HG03558 (cell line): ENCODE data around the gene VWCE.
A peak's percentile ranks its signal among the peaks of the same experiment; 100 is the strongest.

Source experiments
- ATAC-seq: cut with Tn5 transposase; IDR thresholded peaks from one replicate; pipeline ENCODE4 v1.9.1; 2021; ENCODE audit warnings: moderate number of reproducible peaks; ENCODE audit not compliant: unreplicated experiment; ENCODE audit errors: extremely low read depth

The VWCE gene

GRCh38 chr11:61294717-61295595 is at the start of gene VWCE:
Gene VWCE (minus strand): TSS chr11:61295316. CDS start chr11:61295037, 279 bp downstream.
- peak; percentile 60 for ATAC-seq

DNA sequence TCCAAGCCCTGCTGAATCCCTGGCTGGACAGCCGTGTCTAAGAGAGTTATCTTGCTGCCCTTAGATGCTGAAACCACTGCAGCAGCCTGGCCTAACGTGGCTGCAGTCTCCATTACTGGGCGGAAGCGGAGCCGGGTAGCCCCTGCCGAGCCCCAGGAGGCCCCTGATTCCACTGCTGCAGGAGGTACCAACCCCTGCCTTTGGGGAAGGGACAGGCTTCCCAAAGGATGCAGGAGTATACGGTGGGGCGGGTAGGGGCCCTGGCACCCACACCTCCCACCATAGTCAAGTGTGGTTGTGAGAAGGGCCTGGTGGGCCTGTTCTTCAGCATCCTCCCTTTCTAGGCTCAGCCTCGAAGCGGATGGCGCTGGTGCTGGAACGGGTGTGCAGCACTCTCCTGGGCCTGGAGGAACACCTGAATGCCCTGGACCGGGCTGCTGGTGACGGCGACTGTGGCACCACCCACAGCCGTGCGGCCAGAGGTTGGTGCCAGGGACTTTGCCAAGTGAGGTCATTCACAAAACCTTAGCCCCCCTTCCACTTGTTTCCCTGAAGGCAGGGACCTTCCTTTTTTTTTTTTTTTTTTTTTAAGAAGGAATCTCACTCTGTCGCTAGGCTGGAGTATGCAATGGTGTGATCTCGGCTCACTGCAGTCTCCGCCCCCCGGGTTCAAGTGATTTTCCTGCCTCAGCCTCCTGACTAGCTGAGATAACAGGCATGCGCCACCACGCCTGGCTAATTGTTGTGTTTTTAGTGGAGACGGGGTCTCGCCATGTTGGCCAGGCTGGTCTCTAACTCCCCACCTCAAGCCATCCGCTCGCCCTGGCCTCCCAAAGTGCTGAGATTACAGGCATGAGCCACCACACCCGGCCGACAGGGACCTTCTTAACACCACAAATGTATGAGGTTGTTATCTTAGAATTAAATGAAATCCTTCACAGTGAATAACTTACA is 49.0 kb upstream of the VWCE start:
- no peak for ATAC-seq

GRCh38 chr11:61342207-61342803 is 47.2 kb upstream of the VWCE start:
- no peak for ATAC-seq

- ATAC-seq: no peak
These were observed 46.6 kb upstream of the VWCE start for GRCh38 chr11:61341706-61342105.

DNA sequence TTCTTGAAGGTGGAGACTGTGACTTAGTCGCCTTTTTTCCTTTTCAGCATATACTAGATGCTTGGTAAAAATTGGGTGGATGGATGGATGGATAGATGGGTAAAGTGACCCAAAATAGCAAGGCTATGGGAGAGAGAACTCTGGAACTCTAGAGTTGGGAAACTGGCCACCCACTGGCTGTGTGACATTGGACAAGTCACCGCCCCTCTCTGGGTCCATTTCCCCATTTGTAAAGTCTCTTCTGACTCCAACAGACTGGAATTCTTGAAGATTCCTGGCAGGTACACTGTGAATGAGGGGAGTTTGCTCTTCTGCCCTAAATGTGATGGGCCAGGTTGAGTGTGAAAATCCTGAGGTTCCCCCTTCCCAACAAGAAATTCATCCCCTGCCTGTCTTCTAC is 45.9 kb upstream of the VWCE start:
- ATAC-seq: no peak

GRCh38 chr11:61339490-61339878 is 44.4 kb upstream of the VWCE start:
- ATAC-seq: no peak

DNA sequence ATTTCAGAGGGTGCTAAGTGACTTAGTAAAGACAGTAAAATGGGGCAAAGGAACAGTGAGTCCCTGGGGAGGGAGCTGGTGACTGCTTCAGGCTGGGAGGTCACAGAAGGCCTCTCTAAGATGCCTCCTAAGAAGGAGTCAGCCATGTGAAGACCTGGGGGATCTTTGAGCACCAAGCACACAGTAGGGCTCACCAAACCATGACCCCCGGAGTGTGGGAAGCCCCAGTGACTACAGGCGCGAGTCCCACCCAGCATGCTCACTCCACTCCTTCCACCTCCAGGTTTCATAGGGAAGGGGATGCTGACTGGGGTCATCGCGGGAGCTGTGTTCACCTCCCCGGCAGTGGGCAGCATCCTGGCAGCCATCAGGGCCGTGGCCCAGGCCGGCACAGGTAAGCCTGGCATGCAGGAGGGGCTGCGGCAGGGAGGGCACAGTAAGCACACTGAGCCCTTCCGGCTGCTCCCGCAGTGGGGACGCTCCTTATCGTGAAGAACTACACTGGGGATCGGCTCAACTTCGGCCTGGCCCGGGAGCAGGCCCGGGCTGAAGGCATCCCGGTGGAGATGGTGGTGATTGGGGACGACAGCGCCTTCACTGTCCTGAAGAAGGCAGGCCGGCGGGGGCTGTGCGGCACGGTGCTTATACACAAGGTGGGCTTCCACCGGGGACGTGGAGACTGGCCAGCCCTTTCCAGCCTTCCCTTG is 43.8 kb upstream of the VWCE start:
- ATAC-seq: no peak

DNA sequence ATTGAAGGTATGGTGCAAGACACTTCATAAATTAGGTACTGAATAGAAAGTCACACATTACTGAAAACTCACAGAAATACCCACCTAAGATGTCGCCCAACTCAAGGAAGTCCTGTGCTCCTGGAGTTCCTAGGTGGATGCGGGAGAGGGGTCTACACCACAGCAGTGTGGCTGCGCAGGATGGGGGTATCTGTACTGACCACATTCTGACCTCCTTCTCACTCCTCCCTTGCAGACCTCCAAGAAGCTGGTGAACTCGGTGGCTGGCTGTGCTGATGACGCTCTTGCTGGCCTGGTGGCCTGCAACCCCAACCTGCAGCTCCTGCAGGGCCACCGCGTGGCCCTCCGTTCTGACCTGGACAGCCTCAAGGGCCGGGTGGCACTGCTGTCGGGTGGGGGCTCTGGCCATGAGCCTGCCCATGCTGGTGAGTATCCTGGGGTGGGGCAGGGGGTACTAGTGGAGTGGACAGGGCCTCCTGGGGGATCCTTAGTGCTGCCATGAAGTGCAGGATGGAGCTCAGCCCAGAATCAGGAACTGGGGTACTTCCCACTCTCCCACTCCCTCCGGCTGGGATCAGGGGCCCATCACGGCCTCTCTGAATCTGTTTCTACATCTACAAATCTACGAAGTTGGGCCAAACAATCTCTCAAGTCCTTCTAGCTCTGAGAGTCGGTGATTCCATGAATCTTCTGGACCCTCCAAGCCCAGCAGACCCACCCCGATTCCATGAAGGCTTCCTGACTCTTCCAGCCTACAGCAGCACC is 42.8 kb upstream of the VWCE start:
- ATAC-seq: no peak

DNA sequence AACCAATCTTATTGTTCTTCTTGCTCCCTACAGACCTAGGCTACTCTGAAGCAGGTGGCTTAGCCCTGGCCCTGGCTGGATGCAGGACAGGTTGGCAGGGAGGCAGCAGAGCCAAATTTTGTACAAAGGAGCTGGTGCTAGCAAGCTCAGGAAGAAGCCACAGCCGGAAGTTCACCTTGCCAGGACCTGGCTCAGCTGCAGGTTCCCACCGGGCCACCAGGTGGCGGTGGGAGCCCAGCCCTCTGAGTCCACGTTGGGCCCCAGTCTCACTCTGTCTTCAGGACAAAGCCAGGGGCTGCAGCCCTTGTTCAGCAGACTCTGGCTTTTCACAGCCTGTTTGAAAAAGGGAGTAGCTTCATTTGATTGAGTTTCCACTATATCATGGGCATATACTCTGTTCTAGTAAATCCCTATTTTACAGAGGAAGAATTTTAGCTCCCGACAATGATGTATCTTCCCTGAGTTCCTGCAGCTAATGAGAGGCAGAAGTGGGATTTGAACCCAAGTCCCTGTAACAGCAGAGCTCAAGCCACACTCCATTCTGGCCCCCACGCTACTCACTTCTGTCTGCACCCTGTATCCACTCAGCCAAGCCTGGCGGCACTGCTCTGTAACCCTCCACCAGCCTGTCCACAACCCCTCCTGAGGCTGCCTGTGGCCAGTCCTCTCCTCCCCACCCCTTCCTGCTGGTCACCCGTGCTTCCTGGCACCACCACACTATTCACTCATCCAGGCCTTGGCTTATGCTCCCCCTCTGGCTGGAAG is 41.2 kb upstream of the VWCE start:
- no peak for ATAC-seq

DNA sequence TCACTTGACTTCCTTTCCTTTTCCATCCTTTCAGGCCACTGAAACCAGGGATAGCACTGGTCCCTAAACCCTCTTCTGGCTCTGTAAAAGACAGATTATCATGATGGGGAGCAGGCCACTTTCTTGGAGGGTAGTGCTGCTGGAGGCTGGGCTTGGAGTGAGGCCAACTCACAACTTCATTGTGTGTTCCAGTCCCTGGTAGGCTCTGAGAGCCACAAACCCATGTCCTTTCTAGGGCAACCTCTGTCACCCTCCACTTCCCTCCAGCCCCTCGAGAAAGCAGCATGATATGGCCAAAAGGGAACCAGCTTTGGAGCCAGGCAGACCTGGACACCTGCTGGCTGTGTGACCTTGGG is 40.2 kb upstream of the VWCE start:
- ATAC-seq: no peak

GRCh38 chr11:61334434-61335354 is 39.6 kb upstream of the VWCE start:
- ATAC-seq: no peak

DNA sequence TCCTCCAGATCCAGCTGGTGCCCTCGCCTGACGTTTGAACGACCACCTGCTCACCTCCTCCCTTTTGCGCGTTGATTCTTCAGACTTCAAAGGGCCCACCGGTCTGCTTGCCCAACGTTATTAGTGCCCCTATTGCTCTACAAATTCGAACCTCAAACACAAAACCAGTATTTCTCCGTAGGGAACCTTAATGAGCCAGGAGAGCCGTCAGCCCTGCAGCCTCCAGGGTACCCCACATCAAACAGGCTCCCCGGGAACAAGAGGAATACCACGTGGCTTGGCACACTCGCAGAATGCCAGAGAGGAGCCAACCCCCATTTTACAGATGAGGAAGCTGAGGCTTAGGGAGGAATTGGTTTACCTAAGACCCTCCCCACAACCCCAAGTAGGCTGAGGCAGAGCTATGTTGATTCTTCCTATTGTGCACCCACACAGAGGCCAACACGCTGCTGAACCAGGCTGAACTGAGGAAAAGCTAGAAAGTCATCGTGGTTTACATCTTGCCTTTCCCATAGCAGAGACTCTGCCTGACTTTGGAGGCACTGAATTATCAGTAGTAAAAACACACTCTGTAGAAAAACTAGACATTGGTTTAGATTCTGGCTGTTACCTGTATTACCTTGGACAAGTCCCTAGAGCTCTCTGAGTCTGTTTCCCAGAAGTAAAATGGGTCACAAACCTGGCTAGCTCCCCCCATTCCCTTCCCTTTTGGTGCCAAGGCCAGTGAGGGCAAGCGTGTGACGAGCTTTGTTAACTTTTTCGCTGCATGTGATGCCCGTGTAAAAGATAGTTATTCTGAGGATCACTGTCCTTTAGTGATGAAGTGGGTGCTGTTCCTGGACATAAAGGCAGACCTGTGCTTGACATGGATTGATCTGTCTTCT is 38.7 kb upstream of the VWCE start:
- ATAC-seq: no peak

GRCh38 chr11:61332797-61333549 is 37.9 kb upstream of the VWCE start, which contains the start of the genes DDB1 and TKFC:
Gene DDB1 (minus strand): TSS chr11:61333105. CDS start chr11:61332968, 137 bp downstream.
Gene TKFC (plus strand): TSS chr11:61333228. CDS start chr11:61334729, 1,501 bp downstream.
- ATAC-seq: peak; percentile 56

GRCh38 chr11:61332281-61332796 is 37.2 kb upstream of the VWCE start:
- ATAC-seq: no peak

DNA sequence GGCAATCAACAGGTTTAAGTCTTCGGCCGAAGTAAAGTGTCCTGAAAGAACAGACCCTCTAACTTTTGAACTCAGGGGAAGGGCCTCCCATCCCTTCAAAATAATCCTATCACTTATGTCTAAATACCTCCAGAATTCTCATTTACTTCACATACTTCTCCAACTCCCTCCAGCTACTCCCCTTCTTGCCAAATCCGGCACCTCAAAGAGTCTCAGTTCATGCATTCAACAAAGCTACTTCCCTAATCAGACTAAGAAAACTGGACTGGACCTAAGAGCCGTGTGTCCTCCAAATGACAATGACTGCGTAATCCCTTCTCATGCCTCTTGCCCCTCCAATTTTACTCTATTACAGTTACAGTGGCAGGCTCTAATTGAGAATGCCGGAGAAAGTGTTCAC is 36.5 kb upstream of the VWCE start:
- no peak for ATAC-seq

DNA sequence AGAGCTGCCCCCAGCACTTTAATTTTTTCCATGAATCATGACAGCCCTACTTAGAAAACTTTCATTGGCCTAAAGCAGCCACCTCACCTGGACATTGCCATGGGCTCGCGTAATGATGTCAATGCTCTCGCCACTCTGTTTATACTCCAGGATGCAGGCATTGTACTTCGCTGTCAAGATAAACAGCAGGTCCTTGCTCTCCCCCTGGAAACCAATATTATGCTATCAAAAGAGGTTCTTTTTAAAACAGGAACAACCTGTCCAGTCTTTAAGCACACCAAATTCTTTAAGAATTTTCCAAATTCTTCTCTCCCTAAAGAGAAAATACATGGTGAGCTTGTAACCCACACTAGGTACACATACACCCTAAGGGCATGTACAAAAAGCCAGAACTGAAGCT is 34.8 kb upstream of the VWCE start:
- ATAC-seq: no peak
